T-helper 1 cell treated with Interleukin-12 subunit alpha and Interleukin-12 subunit beta and Interleukin-4 antibody, amounts not matched to agents 30 ng/mL and 1 ng/mL, for 36 hours (primary cell): Measurements from ENCODE around the gene IQSEC1. TPM values are rescaled to one million over a fixed set of nuclear protein-coding genes. Genes with fewer than 3 reads are reported as not detected.

ENCODE experiments used
- intact Hi-C: fragments of 100-400 bp; cut with micrococcal nuclease; formaldehyde crosslinking; loops from one replicate; pipeline ENCODE4 v1.15.1; 2024
- total RNA-seq: library from RNA; stranded (reverse); gene quantifications from 2 replicates; pipeline ENCODE4 v1.2.3, GENCODE V29; 2022

IQSEC1 gene
- total RNA-seq: 52.1 and 54.4 TPM in 2 replicates

- intact Hi-C loops: loop anchor here (1.0 to 10.0 kb wide), 7 partner anchors 59 to 1874 kb away; partner anchors contain the start of genes NR2C2, NUP210 and RPL32
These were observed at the start of gene IQSEC1 for GRCh38 chr3:13073326-13074005. Gene IQSEC1, minus strand, starts transcription at chr3:13073429. Its CDS starts 415 bp downstream, at chr3:13073014.

GRCh38 chr3:13122081-13123012 is 49.1 kb upstream of the IQSEC1 start:
- intact Hi-C loops: no loop called here

GRCh38 chr3:13121553-13122001 is 48.3 kb upstream of the IQSEC1 start:
- intact Hi-C loops: no loop called here

- intact Hi-C loops: no loop called here
These were observed 47.8 kb upstream of the IQSEC1 start for GRCh38 chr3:13120928-13121552.

GRCh38 chr3:13120289-13120927 is 47.2 kb upstream of the IQSEC1 start:
- intact Hi-C loops: no loop called here

GRCh38 chr3:13119471-13120220 is 46.4 kb upstream of the IQSEC1 start:
- intact Hi-C loops: no loop called here

GRCh38 chr3:13116426-13116825 is 43.2 kb upstream of the IQSEC1 start:
- intact Hi-C loops: no loop called here

- intact Hi-C loops: no loop called here
These were observed 42.8 kb upstream of the IQSEC1 start for GRCh38 chr3:13115991-13116390.

- intact Hi-C loops: no loop called here
These were observed 42.3 kb upstream of the IQSEC1 start for GRCh38 chr3:13115576-13115910.

- intact Hi-C loops: no loop called here
These were observed 41.8 kb upstream of the IQSEC1 start for GRCh38 chr3:13114811-13115575.

- intact Hi-C loops: no loop called here
These were observed 40.4 kb upstream of the IQSEC1 start for GRCh38 chr3:13113346-13114330.

- intact Hi-C loops: no loop called here
These were observed 39.5 kb upstream of the IQSEC1 start for GRCh38 chr3:13112521-13113345.

- intact Hi-C loops: no loop called here
These were observed 38.8 kb upstream of the IQSEC1 start for GRCh38 chr3:13111873-13112520.

GRCh38 chr3:13111173-13111872 is 38.1 kb upstream of the IQSEC1 start:
- intact Hi-C loops: no loop called here

GRCh38 chr3:13110678-13111116 is 37.5 kb upstream of the IQSEC1 start:
- intact Hi-C loops: loop anchor here (1.0 kb wide), 1 partner anchor 17 kb away; no protein-coding TSS in a partner anchor

- intact Hi-C loops: no loop called here
These were observed 36.3 kb upstream of the IQSEC1 start for GRCh38 chr3:13109516-13109915.

GRCh38 chr3:13108861-13109260 is 35.6 kb upstream of the IQSEC1 start:
- intact Hi-C loops: no loop called here
